Measurements from ENCODE around the gene NFX1.

The NFX1 gene

DNA sequence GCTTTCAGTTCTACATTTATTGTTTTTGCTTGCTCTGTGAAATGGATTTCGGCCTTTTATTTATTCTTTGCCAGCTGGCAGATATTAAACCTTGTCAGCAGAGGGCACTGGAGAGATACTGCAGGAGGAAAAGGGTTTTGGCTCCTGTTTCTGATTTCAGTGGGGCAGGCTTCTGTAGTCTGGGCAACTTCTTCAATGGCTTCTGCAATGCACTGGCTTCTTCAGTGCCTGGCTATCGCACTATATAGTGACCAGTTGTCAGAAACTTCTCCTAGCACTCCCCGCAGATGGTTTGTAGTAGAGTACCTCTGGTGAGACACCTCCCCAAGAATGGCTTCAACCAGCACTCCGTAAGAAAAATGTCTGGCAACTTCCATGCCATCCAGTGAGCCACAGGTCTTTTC, 3.2 kb upstream of the NFX1 start:
- TF ChIP-seq FOXP2 (optimal IDR thresholded peaks at IDR 0.05; ENCODE audit: borderline replicate concordance, extremely low read depth, extremely low read length, insufficient read depth): no peak

DNA sequence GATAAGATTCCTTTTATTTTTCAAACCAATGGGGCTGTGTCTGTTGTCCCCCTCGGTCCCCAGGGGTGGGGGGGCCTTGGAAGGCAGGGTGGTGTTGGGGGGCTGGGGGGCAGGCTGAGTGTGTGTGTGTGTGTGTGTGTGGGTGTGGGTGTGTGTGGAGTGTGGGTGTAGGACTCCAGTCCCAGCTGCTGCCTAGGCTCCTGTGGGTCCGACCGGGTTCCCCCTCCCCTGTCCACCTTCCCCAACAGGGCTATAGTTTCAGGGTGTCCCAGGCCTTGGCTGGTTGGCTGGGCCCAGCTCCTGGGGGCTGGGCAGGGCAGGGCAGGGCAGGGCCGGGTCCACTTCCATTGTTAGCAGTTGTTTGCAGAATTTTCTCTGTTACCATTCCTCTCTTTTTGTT, 2.1 kb upstream of the NFX1 start:
- no peak for TF ChIP-seq POLR2AphosphoS5 (IDR thresholded peaks at IDR 0.05; ENCODE audit: low read depth, low read length)
- TF ChIP-seq, protein P1, sequence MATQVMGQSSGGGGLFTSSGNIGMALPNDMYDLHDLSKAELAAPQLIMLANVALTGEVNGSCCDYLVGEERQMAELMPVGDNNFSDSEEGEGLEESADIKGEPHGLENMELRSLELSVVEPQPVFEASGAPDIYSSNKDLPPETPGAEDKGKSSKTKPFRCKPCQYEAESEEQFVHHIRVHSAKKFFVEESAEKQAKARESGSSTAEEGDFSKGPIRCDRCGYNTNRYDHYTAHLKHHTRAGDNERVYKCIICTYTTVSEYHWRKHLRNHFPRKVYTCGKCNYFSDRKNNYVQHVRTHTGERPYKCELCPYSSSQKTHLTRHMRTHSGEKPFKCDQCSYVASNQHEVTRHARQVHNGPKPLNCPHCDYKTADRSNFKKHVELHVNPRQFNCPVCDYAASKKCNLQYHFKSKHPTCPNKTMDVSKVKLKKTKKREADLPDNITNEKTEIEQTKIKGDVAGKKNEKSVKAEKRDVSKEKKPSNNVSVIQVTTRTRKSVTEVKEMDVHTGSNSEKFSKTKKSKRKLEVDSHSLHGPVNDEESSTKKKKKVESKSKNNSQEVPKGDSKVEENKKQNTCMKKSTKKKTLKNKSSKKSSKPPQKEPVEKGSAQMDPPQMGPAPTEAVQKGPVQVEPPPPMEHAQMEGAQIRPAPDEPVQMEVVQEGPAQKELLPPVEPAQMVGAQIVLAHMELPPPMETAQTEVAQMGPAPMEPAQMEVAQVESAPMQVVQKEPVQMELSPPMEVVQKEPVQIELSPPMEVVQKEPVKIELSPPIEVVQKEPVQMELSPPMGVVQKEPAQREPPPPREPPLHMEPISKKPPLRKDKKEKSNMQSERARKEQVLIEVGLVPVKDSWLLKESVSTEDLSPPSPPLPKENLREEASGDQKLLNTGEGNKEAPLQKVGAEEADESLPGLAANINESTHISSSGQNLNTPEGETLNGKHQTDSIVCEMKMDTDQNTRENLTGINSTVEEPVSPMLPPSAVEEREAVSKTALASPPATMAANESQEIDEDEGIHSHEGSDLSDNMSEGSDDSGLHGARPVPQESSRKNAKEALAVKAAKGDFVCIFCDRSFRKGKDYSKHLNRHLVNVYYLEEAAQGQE (IDR thresholded peaks at IDR 0.05; ENCODE audit: insufficient read depth in 1 of 2, low read depth in 2 of 2, low read length in 2 of 2): no peak
- no peak for TF ChIP-seq FOXP2 (optimal IDR thresholded peaks at IDR 0.05; ENCODE audit: borderline replicate concordance, extremely low read depth, extremely low read length, insufficient read depth)
- no peak for TF ChIP-seq SIN3A (IDR thresholded peaks at IDR 0.05; ENCODE audit: borderline replicate concordance, insufficient read depth, low read length)
- TF ChIP-seq TAF1 (IDR thresholded peaks at IDR 0.05; ENCODE audit: borderline replicate concordance, insufficient read depth, low read length): no peak

DNA sequence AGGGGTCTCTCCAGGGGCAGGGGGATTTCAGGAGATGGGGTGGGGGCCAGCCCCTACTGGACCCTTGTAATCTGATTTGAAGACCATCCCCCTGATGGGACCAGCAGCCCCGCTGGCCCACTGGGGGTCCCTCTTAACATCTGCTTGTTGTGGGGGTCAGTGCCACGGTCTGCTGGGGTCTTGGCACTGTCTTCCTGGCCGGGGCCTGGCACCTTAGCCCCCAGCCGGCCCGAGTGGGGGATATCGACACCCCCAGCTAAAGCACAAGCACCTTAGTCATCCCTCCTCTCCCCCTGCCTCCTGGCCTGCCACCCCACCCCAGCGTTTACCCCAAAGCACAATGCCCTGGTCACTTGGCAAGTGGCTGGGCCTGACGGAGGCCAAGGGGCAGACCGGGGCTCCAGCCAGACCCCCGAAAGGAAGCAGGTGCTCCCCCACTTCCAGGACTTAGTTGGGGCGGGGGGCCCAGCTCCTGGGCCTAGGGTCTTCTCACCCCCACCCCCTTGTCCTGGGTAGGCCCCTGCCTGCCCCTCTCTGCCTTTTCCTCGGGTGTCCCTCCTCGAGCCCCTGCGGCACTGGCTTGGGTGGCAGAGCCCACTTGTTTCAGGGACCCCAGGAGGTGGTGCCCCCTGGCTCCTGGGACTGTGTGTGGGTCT, 1.4 kb upstream of the NFX1 start:
- TF ChIP-seq, protein P1 (IDR thresholded peaks at IDR 0.05; ENCODE audit: insufficient read depth in 1 of 2, low read depth in 2 of 2, low read length in 2 of 2): no peak

DNA sequence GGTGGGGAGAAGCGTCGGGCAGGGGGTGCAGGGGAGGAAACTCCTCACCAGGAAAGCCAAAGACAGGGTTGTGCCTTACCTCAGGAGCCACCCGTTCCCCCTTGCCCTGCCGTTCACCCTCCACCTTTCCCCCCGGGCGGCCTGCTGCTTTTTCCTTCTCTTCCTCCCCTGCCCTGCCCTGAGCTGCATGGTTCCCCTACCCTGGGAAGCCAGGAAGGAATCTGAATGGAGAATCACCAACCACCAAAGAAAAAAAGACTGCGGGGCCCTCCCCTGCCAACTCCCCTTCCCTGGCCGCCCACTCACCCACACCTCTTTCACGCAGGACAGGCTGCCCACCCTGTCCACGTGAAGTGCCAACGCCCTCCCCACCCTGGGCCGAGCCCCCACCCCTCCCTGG, 820 bp upstream of the NFX1 start:
- TF ChIP-seq POLR2AphosphoS5 (IDR thresholded peaks at IDR 0.05; ENCODE audit: low read depth, low read length) (no peak), TAF1 (IDR thresholded peaks at IDR 0.05; ENCODE audit: borderline replicate concordance, insufficient read depth, low read length) (no peak), FOXP2 (optimal IDR thresholded peaks at IDR 0.05; ENCODE audit: borderline replicate concordance, extremely low read depth, extremely low read length, insufficient read depth) (no peak), SIN3A (IDR thresholded peaks at IDR 0.05; ENCODE audit: borderline replicate concordance, insufficient read depth, low read length) (no peak)
- TF ChIP-seq, protein P1 (IDR thresholded peaks at IDR 0.05; ENCODE audit: insufficient read depth in 1 of 2, low read depth in 2 of 2, low read length in 2 of 2): no peak

DNA sequence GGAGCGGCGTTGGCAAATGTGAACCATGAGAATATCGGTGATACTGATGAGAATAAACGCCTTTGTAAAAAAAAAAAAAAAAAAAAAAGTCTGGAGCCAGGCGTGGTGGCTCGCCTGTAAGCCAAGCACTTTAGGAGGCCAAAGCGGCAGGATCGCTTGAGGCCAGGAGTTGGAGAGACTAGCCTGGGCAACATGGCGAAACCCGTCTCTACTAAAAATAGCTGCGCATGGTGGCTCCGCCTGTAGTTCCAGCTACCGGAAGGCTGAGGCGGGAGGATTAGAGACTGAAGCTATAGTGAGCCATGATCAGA, 425 bp upstream of the NFX1 start:
- TF ChIP-seq FOXP2 (optimal IDR thresholded peaks at IDR 0.05; ENCODE audit: borderline replicate concordance, extremely low read depth, extremely low read length, insufficient read depth) (no peak), POLR2AphosphoS5 (IDR thresholded peaks at IDR 0.05; ENCODE audit: low read depth, low read length) (no peak; the same call in 1 of the 2 replicates), TAF1 (IDR thresholded peaks at IDR 0.05; ENCODE audit: borderline replicate concordance, insufficient read depth, low read length) (no peak), SIN3A (IDR thresholded peaks at IDR 0.05; ENCODE audit: borderline replicate concordance, insufficient read depth, low read length) (no peak)
- TF ChIP-seq, protein P1 (IDR thresholded peaks at IDR 0.05; ENCODE audit: insufficient read depth in 1 of 2, low read depth in 2 of 2, low read length in 2 of 2): no peak

Measured in PFSK-1 (cell line).